Common myeloid progenitor, CD34-positive (primary cell): ENCODE measurements around the gene PLEKHO2.
"Not testable (repeated sequence)": the region's sequence is repeated elsewhere in the genome, so short reads cannot be mapped to it uniquely, and the experiment has no call there.

Source experiments
- CTCF ChIA-PET: fragments of 350-600 bp; sonication (Branson Sonifier 250); formaldehyde crosslinking; loops from one replicate; lab custom pipeline; 2021; ENCODE audit warnings: antibody characterized with exemption; lab: Charles Lee
- POLR2A ChIA-PET: fragments of 350-600 bp; sonication (Branson Sonifier 250); formaldehyde crosslinking; loops from one replicate; lab custom pipeline; 2021; ENCODE audit warnings: antibody characterized with exemption; lab: Charles Lee
- DNase-seq, 3 donors: peaks; one replicate each; pipeline versions ENCODE4 v3.0.0 to v3.0.0-alpha.2; 2013
- H3K27ac ChIP-seq, 2 experiments: 1 replicate in 1 of 2; 2 replicates in 1 of 2; pipeline ENCODE4 v1.7.0; 2013; ENCODE audit warnings: inconsistent platforms in 2 of 2, low read length in 2 of 2, mild to moderate bottlenecking in 2 of 2, low read depth in 1 of 2, moderate library complexity in 1 of 2; ENCODE audit not compliant: severe bottlenecking in 2 of 2, insufficient read depth in 1 of 2, poor library complexity in 1 of 2
- H3K27me3 ChIP-seq, 5 experiments: replicated peaks in 2 of 5; 1 replicate in 3 of 5; 2 replicates in 2 of 5; pipeline versions ENCODE4 v1.6.1 to v1.7.0; 2013; ENCODE audit warnings: low read length in 4 of 5, mild to moderate bottlenecking in 2 of 5, moderate library complexity in 2 of 5, inconsistent platforms in 1 of 5; ENCODE audit not compliant: insufficient read depth in 5 of 5, control insufficient read depth in 4 of 5
- H3K36me3 ChIP-seq, 4 experiments: 1 replicate in 2 of 4; 2 replicates in 2 of 4; pipeline versions ENCODE4 v1.6.1 to v1.7.0; 2013; ENCODE audit warnings: low read length in 3 of 4, control low read depth in 1 of 4, mild to moderate bottlenecking in 1 of 4; ENCODE audit not compliant: control insufficient read depth in 4 of 4, insufficient read depth in 4 of 4
- H3K4me1 ChIP-seq, 4 experiments: 1 replicate in 3 of 4; 2 replicates in 1 of 4; pipeline versions ENCODE4 v1.6.1 to v1.7.1; 2013; ENCODE audit warnings: low read length in 3 of 4, mild to moderate bottlenecking in 3 of 4, control low read depth in 1 of 4, inconsistent platforms in 1 of 4, moderate library complexity in 1 of 4; ENCODE audit not compliant: control insufficient read depth in 4 of 4, insufficient read depth in 4 of 4; ENCODE audit errors: control extremely low read depth in 1 of 4
- H3K4me3 ChIP-seq, 7 experiments: 1 replicate in 4 of 7; 2 replicates in 3 of 7; pipeline versions ENCODE4 v1.5.1 to v1.7.0; 2013; ENCODE audit warnings: mild to moderate bottlenecking in 7 of 7, low read length in 6 of 7, moderate library complexity in 6 of 7, inconsistent platforms in 2 of 7, low read depth in 2 of 7, control low read depth in 1 of 7; ENCODE audit not compliant: insufficient read depth in 4 of 7, control insufficient read depth in 1 of 7; ENCODE audit errors: extremely low read depth in 1 of 7
- H3K9me3 ChIP-seq, 5 experiments: 1 replicate in 4 of 5; 2 replicates in 1 of 5; pipeline versions ENCODE4 v1.6.1 to v1.7.1; 2013; ENCODE audit warnings: low read length in 4 of 5, mild to moderate bottlenecking in 2 of 5, inconsistent platforms in 1 of 5, low read depth in 1 of 5, moderate library complexity in 1 of 5; ENCODE audit not compliant: control insufficient read depth in 4 of 5, insufficient read depth in 2 of 5; ENCODE audit errors: control extremely low read depth in 1 of 5
- WGBS: methylation state at CpG from one replicate; pipeline ENCODE4 v1.1.5; 2013; ENCODE audit not compliant: insufficient coverage; 5-methylcytosine and 5-hydroxymethylcytosine counted together

The PLEKHO2 gene

DNA sequence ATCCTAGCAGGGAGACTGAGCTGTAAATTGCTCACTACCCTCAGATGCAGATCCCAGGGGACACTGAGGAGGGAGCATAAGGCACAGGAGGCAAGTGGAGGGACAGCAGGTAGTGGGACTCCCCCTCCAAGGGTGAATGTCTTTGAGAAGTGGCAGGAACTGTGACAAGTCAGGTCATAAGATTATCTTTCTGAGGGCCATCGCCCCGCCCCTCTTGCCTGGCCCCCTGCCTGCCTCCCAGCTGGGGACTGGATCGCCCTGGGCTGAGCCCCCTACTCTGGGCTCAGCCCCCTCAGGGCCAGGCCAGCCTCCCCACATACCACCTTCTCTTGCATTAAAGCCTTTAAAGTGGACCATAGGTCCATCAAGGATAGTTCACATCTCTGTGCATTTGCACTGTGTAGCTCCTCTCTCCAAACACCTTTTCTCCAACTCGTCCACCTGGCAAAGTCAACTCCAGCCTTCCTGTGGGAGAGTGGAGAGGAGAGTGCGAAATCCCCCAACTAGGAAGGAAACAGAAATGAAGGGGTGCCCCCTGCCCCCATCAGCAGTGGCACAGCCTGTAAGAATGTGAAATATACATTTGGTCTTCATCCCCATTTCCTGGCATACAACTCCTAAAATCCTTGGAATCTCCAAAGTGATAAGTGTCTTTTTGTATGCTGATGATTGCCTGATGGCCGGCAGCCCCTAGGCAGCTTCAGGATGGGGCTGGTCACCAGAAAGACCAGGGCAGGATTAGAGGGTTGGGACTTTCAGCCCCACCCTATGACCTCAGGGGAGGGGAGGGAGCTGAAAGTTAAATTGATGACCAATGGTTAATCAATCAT lies 31.0 kb upstream of the PLEKHO2 start:
- ChIA-PET CTCF (interaction anchor here (0.5 to 5.4 kb wide), 24 partner anchors 9 to 204 kb away, joined by 3 to 52 read pairs (median 4); partner anchors contain the start of gene PIF1), POLR2A (interaction anchor here (0.6 kb wide), 2 partner anchors 16 to 115 kb away, joined by 3 to 5 read pairs; no protein-coding TSS in a partner anchor)
- Histone ChIP-seq H3K27ac (no peak overlapping the region), H3K36me3 (no peaks in the 10 kb centered on the region), H3K27me3 (peaks cover 0 to 3% (median 0%) of the 10 kb centered on the region in 5 experiments), H3K4me1 (peaks cover 0 to 9% (median 2%) of the 10 kb centered on the region in 4 experiments), H3K4me3 (no peak overlapping the region), H3K9me3 (no peaks in the 10 kb centered on the region)
- no peak for DNase-seq
- WGBS = 96% methylated on average over 3 of the region's 6 CpGs

DNA sequence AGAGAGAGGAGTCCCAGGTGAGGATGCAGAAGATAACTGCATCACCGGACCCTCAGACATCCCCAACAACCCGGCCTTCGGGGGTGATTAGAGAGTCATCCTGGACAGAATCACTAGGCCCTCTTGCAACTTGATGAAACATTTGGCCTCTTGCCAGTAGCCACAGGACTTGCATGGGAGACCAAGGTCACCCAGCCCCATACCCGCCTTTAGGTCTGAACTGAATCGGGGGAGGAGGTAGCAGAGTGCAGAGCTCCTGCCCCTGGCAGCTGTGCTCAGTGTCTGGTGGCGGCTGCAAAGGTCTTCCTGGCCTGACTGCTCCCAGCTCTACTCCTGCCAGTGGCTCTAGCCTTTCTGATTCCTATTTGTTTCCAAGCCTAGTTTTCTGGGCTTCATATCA lies 28.6 kb upstream of the PLEKHO2 start:
- 89% methylated on average over 5 of the region's 6 CpGs for WGBS
- CTCF ChIA-PET = interaction anchor here (0.6 to 5.4 kb wide), 5 partner anchors 71 to 109 kb away, joined by 3 to 52 read pairs (median 3); no protein-coding TSS in a partner anchor
- H3K36me3 ChIP-seq = peaks cover 0 to 13% (median 2%) of the 10 kb centered on the region in 4 experiments
- peak in 2 of 3 donors; percentile 33 to 34 for DNase-seq
- H3K27me3 ChIP-seq = peaks cover 0 to 3% (median 0%) of the 10 kb centered on the region in 5 experiments
- H3K9me3 ChIP-seq = no peaks in the 10 kb centered on the region
- POLR2A ChIA-PET = no interaction called here
- no peak overlapping the region for H3K27ac ChIP-seq
- H3K4me1 ChIP-seq = peaks cover 0 to 9% (median 2%) of the 10 kb centered on the region in 4 experiments
- no peak overlapping the region for H3K4me3 ChIP-seq

DNA sequence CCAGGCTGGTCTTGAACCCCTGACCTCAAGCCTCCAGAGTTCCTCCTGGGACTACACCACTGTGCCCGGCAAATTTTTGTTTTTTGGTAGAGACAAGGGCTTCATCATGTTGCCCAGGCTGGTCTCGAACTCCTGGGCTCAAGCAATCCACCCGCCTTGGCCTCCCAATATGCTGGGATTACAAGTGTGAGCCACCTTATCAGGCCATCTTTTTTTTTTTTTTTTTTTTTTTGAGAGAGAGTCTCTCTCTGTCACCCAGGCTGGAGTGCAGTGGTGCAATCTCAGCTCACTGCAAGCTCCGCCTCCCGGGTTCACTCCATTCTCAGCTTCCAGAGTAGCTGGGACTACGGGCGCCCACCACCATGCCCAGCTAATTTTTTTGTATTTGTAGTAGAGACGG lies 27.4 kb upstream of the PLEKHO2 start:
- POLR2A ChIA-PET = not testable (repeated sequence)

DNA sequence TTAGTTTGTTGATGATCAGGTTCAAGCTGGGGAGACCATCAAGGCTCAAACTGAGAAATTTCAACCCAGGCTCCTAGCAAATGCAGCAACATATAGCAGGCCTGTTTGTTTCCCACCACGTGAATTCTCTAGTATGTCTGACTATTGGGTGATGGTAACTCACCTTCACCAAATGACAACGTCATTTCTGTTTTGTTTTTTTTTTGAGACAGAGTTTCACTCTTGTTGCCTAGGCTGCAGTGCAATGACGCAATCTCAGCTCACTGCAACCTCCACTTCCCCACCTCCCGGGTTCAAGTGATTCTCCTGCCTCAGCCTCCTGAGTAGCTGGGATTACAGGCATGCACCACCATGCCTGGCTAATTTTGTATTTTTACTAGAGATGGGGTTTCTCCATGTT lies 26.8 kb upstream of the PLEKHO2 start:
- WGBS = 94% methylated on average over 3 of the region's 4 CpGs
- DNase-seq, H3K4me1 ChIP-seq, H3K27ac ChIP-seq, H3K27me3 ChIP-seq, H3K9me3 ChIP-seq, H3K4me3 ChIP-seq: not testable (repeated sequence)
- POLR2A ChIA-PET = interaction anchor here (0.6 kb wide), 2 partner anchors 8 to 17 kb away, joined by 3 read pairs; no protein-coding TSS in a partner anchor
- peaks cover 0 to 27% (median 8%) of the 10 kb centered on the region in 4 experiments for H3K36me3 ChIP-seq
- CTCF ChIA-PET = interaction anchor here (1.0 to 1.5 kb wide), 2 partner anchors 8 to 12 kb away, joined by 4 read pairs; no protein-coding TSS in a partner anchor

More for the DNA sequence above, 27.4 kb upstream of the PLEKHO2 start:
- 95% methylated on average over 2 of the region's 8 CpGs for WGBS
- H3K27me3 ChIP-seq, DNase-seq, H3K9me3 ChIP-seq, H3K27ac ChIP-seq, H3K4me1 ChIP-seq, H3K4me3 ChIP-seq: not testable (repeated sequence)
- CTCF ChIA-PET = interaction anchor here (1.5 to 3.5 kb wide), 2 partner anchors 8 to 92 kb away, joined by 4 to 10 read pairs; no protein-coding TSS in a partner anchor
- peaks cover 0 to 21% (median 6%) of the 10 kb centered on the region in 4 experiments for H3K36me3 ChIP-seq

DNA sequence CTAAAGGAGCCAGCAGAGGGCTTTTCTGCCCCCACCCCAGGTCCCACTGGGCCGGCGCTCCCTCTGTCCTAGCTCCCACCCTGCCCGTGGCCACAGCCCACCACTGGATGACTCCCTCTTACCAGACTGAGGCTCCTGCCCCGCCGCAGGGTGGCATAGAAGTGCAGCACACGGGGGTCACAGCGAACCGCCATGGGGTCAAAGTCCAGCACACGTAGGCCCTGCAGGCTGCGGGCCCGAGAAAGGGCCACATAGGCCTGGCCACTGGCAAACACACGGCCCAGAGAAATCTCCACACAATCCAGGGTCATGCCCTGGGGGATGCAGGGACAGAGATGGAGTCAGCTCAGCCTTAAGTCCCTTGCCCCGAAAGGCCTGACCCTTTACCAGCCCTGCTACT lies 25.3 kb upstream of the PLEKHO2 start:
- ChIA-PET POLR2A (no interaction called here), CTCF (no interaction called here)
- Histone ChIP-seq H3K36me3 (peaks cover 0 to 35% (median 12%) of the 10 kb centered on the region in 4 experiments), H3K4me1 (peaks cover 0 to 9% (median 2%) of the 10 kb centered on the region in 4 experiments), H3K27ac (no peak overlapping the region), H3K4me3 (no peak overlapping the region), H3K27me3 (no peaks in the 10 kb centered on the region), H3K9me3 (no peaks in the 10 kb centered on the region)
- no peak for DNase-seq
- 96% methylated on average over 11 of the region's 13 CpGs for WGBS

DNA sequence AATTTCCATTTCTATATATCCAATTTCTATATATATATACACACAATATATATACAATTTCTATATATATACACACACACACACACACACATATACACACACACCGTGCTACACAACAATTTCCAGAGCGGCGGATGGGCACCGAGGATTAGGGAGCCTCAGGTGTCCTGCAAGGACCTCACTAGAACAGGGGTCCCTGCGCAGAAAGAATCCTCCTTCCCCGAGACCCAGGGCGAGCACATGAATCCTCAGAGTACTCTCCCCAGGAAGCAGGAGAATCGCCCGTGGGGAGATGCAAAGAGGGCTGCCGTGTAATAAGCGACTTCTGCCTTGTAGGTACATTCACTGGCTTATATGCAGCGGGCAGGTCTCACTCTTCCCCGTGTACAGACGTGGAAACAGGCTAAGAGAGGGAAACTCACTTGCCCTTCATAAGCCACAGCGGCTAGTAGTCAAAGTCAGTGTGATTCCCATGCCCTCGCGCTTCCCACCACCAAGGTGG lies 16.7 kb upstream of the PLEKHO2 start:
- H3K27me3 ChIP-seq = peaks cover 0 to 27% (median 5%) of the 10 kb centered on the region in 5 experiments
- H3K36me3 ChIP-seq = peaks cover 0 to 15% (median 4%) of the 10 kb centered on the region in 4 experiments
- H3K27ac ChIP-seq = no peak overlapping the region
- H3K4me1 ChIP-seq = peaks cover 2 to 27% (median 26%) of the 10 kb centered on the region in 4 experiments
- H3K4me3 ChIP-seq = peak overlapping the region in 6 of 7 experiments; percentile 58 to 93 (median 66)
- no peaks in the 10 kb centered on the region for H3K9me3 ChIP-seq
- ChIA-PET POLR2A (interaction anchor here (0.6 to 0.8 kb wide), 2 partner anchors 16 to 69 kb away, joined by 3 read pairs; no protein-coding TSS in a partner anchor), CTCF (interaction anchor here (2.0 kb wide), 1 partner anchor 15 kb away, joined by 8 read pairs; no protein-coding TSS in a partner anchor)
- peak in 1 of 3 donors; percentile 44 for DNase-seq
- WGBS = 3% methylated on average over 14 of the region's 17 CpGs
